Gastrocnemius medialis (tissue), 4 donors: Measurements from ENCODE around the gene RNF19B. TPM values are rescaled to one million over a fixed set of nuclear protein-coding genes. Genes with fewer than 3 reads are reported as not detected.

ENCODE experiments used
- ATAC-seq, 2 donors: fragments of 150-250 bp; one replicate each; pipeline ENCODE4 v1.9.1; 2016
- DNase-seq, 2 donors: peaks; one replicate each; pipeline ENCODE4 v3.0.0-alpha.2; 2019
- H3K27ac ChIP-seq, 4 donors: fragments of 200-600 bp; sonication (generic); 1 replicate in 1 of 4; 2 replicates in 3 of 4; pipeline ENCODE4 v1.5.1; 2016 to 2018; ENCODE audit warnings: mild to moderate bottlenecking in 2 of 4, moderate library complexity in 1 of 4
- H3K27me3 ChIP-seq, 3 donors: fragments of 200-600 bp; sonication (generic) in 2 of 3; 1 replicate in 1 of 3; 2 replicates in 2 of 3; pipeline versions ENCODE4 v1.5.1 to v1.6.0; 2016 to 2019; ENCODE audit warnings: mild to moderate bottlenecking in 1 of 3, moderate library complexity in 1 of 3
- H3K36me3 ChIP-seq, 2 donors: fragments of 200-600 bp; sonication (generic) in 1 of 2; one replicate each; pipeline ENCODE4 v1.5.1; 2017 to 2018
- H3K4me1 ChIP-seq, 2 donors: fragments of 200-600 bp; sonication (generic) in 1 of 2; one replicate each; pipeline ENCODE4 v1.5.1; 2016 to 2017; ENCODE audit warnings: mild to moderate bottlenecking in 2 of 2
- H3K4me3 ChIP-seq, 4 donors: fragments of 200-600 bp; sonication (generic) in 3 of 4; 1 replicate in 1 of 4; 2 replicates in 3 of 4; pipeline ENCODE4 v1.5.1; 2016 to 2019; ENCODE audit warnings: mild to moderate bottlenecking in 2 of 4
- H3K9me3 ChIP-seq, 3 donors: fragments of 200-600 bp; sonication (generic) in 2 of 3; 1 replicate in 1 of 3; 2 replicates in 2 of 3; pipeline ENCODE4 v1.5.1; 2016 to 2019
- POLR2A ChIP-seq, 2 donors: fragments of 450-650 bp; IDR thresholded peaks; one replicate each; pipeline ENCODE4 v1.6.1; 2017; ENCODE audit warnings: antibody characterized with exemption in 2 of 2, mild to moderate bottlenecking in 2 of 2, moderate library complexity in 2 of 2
- in situ Hi-C, 4 donors: fragments of 200-750 bp; cut with MboI; loops; one replicate each; pipeline versions ENCODE4 v1.15.0 to v1.8.0; 2017; ENCODE audit warnings: low sequenced_read_pairs in 4 of 4
- intact Hi-C: fragments of 100-400 bp; cut with DNase I; formaldehyde crosslinking; loops from one replicate; pipeline ENCODE4 v1.15.1; 2023; ENCODE audit warnings: low total_unique reads
- total RNA-seq, 4 donors: library from RNA; depleted of rRNA; stranded (reverse); fragments of >200 nt; gene quantifications; one replicate each; pipeline versions ENCODE4 v1.1.0 to v1.2.3, GENCODE V29; 2016
- TF ChIP-seq, protein P1 (sequence below), 5 experiments: fragments of 450-650 bp in 3 of 5; fragments of 200-600 bp in 2 of 5; sonication (generic) in 2 of 5; IDR thresholded peaks in 4 of 5; conservative IDR thresholded peaks in 1 of 5; 1 replicate in 4 of 5; 2 replicates in 1 of 5; pipeline ENCODE4 v1.5.1; 2016 to 2019; ENCODE audit warnings: antibody characterized with exemption in 5 of 5, mild to moderate bottlenecking in 3 of 5, moderate library complexity in 3 of 5

The RNF19B gene
- total RNA-seq, 4 donors from 2014 or later = 22.7 to 34.4 (median 28.6) TPM

DNA sequence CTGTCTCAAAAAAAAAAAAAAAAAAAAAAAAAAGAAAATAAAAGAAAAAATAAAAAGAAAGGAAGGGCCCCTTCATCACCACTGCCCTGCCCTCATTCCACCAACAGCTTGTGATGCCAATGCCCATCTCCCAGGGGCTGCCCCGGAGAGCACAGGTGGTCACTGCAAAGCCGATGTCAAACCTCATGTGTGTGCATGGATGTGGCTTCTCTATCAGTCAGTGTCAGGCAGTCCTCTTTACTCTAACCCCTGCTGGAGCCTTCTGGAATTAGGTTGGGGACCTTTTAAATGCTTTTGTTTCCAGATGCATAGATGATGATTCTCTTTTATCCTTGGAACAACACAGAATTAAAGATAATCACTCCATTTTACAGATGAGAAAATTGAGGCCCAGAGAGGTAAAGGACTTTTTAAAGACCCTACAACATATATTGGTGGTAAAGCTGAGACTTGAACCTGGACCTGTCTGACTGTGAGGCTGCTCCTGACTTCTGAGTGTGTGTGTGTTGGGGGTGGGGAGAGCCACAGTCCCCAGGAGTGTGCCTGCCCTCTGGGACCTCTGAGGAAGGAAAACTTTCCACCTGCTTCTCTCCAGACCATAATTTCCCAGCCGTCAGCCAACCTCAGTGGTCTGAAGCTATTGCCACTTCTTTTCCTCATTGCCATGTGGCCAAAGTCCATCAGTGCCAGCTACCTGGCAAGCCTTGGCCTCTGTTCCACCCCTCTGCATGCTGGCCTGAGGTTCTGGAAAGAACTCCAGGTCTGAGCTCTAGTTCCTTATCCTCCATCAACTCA lies 60.4 kb downstream of the RNF19B start:
- H3K27ac ChIP-seq = no peak overlapping the region
- no peaks in the 10 kb centered on the region for H3K9me3 ChIP-seq
- H3K4me1 ChIP-seq = peaks cover 0 to 6% of the 10 kb centered on the region in 2 donors
- DNase-seq (no peak), ATAC-seq (no peak)
- TF ChIP-seq, protein P1, sequence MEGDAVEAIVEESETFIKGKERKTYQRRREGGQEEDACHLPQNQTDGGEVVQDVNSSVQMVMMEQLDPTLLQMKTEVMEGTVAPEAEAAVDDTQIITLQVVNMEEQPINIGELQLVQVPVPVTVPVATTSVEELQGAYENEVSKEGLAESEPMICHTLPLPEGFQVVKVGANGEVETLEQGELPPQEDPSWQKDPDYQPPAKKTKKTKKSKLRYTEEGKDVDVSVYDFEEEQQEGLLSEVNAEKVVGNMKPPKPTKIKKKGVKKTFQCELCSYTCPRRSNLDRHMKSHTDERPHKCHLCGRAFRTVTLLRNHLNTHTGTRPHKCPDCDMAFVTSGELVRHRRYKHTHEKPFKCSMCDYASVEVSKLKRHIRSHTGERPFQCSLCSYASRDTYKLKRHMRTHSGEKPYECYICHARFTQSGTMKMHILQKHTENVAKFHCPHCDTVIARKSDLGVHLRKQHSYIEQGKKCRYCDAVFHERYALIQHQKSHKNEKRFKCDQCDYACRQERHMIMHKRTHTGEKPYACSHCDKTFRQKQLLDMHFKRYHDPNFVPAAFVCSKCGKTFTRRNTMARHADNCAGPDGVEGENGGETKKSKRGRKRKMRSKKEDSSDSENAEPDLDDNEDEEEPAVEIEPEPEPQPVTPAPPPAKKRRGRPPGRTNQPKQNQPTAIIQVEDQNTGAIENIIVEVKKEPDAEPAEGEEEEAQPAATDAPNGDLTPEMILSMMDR (IDR thresholded peaks at IDR 0.05 in 4 of 5, conservative IDR thresholded peaks at IDR 0.05 in 1 of 5) = no peak
- TF ChIP-seq POLR2A (IDR thresholded peaks at IDR 0.05) = no peak
- in situ Hi-C loops (no loop called here), intact Hi-C loops (no loop called here)
- H3K4me3 ChIP-seq = no peak overlapping the region
- peaks cover 8 to 9% (median 8%) of the 10 kb centered on the region in 3 donors for H3K27me3 ChIP-seq
- no peaks in the 10 kb centered on the region for H3K36me3 ChIP-seq

DNA sequence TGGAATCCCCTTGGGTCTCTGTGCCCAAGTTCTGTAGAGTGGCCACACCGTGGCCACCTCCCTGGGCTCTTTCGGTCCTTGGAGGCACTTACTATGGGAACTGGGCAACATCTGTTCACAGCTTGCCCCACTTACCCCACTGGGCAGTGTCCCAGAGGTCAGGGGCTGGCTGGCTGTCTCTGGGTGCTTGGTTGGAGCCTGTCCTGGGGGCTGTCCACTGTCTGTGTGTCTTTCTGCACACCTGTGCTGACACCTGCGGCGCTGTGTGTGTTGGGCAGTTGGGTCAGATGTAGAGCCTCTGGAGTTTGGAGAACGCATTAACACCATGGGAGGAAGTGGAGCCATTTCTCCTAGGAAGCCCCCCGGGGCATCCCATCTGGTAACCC lies 62.1 kb downstream of the RNF19B start:
- Histone ChIP-seq H3K27ac (no peak overlapping the region), H3K9me3 (no peaks in the 10 kb centered on the region), H3K4me3 (no peak overlapping the region), H3K4me1 (peaks cover 0 to 6% of the 10 kb centered on the region in 2 donors), H3K27me3 (peaks cover 8 to 9% (median 8%) of the 10 kb centered on the region in 3 donors), H3K36me3 (no peaks in the 10 kb centered on the region)
- TF ChIP-seq, protein P1 (IDR thresholded peaks at IDR 0.05 in 4 of 5, conservative IDR thresholded peaks at IDR 0.05 in 1 of 5) = no peak
- no peak for TF ChIP-seq POLR2A (IDR thresholded peaks at IDR 0.05)
- intact Hi-C loops (no loop called here), in situ Hi-C loops (no loop called here)
- ATAC-seq = no peak
- no peak for DNase-seq

DNA sequence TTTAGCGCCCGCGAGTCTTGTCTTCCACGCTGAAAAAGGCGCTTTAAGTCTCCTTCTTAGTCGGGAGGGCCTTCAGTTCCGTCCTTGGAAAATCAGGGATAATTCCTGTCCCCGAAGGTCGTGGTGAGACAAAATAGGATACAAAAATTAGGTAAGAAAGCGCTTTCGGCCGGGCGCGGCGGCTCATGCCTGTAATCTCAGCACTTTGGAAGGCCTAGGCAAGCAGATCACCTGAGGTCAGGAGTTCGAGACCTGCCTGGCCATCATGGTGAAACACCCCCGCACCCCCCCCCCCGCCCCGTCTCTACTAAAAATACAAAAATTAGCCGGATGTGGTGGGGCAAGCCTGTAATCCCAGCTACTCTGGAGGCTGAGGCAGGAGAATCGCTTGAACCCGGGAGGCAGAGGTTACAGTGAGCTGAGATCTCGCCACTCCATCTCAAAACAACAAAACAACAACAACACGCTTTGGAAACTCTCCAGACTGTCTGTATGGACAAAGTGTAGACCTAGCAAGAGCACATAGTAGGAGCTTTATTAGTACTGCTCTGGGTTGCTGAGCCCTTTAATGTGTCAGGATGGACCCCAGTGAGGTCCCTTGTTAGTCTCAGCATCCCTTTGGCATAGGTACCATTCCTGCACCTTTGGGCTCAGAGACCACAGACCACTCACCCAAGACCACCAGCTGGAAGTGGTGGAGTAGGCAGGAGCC lies 62.6 kb downstream of the RNF19B start:
- no peaks in the 10 kb centered on the region for H3K9me3 ChIP-seq
- no peaks in the 10 kb centered on the region for H3K36me3 ChIP-seq
- in situ Hi-C loops = no loop called here
- TF ChIP-seq, protein P1 (IDR thresholded peaks at IDR 0.05 in 4 of 5, conservative IDR thresholded peaks at IDR 0.05 in 1 of 5) = no peak
- no peak for TF ChIP-seq POLR2A (IDR thresholded peaks at IDR 0.05)
- H3K27me3 ChIP-seq = peaks cover 8 to 9% (median 8%) of the 10 kb centered on the region in 3 donors
- H3K4me1 ChIP-seq = peaks cover 0 to 6% of the 10 kb centered on the region in 2 donors
- peak overlapping the region; percentile 46 to 65 (median 58) for H3K4me3 ChIP-seq
- H3K27ac ChIP-seq = no peak overlapping the region
- ATAC-seq (no peak), DNase-seq (no peak)
- intact Hi-C loops = no loop called here

DNA sequence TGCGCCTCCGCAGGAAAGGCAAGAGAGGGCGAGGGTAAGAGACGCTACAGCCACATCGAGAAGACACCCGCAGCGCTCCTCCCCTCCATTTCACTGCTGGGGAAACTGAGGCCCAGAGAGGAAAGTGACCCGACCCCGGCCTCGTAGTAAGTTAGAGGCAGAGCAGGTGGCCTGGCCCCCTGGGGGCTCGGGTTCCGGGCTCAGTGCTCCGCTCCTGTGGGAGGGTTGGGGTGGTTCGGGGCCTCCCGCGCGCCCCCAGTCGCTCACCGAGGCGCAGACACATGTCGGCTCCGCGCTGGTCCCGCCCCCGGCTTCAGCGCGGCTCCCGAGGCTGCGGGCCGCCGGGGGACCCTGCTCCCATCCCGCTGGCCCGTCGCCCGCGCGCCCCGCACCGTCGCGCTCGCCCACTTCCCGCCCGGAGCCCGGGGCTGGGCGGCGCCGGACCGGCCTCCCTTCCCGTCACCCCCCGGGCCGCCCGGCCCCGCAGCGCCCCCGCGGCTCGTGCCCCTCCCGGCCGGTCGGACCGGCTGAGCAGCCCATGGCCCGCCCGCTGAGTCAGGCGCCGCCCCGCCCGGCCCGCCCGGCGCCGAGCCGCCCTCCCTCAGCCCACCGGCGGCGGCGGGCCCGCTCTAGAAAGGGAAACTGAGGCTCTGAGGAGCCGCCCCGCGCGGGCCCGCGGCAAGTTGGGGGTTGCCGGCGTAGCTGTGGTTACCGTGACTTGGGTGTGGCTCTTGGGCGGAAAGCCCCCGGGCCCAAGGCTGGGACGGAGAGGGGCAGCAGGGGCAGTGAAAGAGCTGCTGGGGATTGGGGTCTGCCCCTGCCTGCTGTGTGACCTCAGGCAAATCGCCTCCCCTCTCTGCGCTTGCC lies 63.4 kb downstream of the RNF19B start, which contains the start of gene TMEM54:
TMEM54 (minus strand) TSS at position 434 of the 867 bp plus-strand sequence; CDS start at position 283, 151 bp downstream.
- Histone ChIP-seq H3K4me3 (peak within 1 kb of the TSS; percentile 54 to 69 (median 62)), H3K27me3 (peaks cover 8 to 9% (median 8%) of the 10 kb centered on the region in 3 donors), H3K4me1 (peaks cover 0 to 6% of the 10 kb centered on the region in 2 donors), H3K27ac (peak within 1 kb of the TSS in 2 of 4 donors; percentile 2 to 33), H3K36me3 (no peaks in the 10 kb centered on the region), H3K9me3 (no peaks in the 10 kb centered on the region)
- TF ChIP-seq POLR2A (IDR thresholded peaks at IDR 0.05) = no peak
- TF ChIP-seq, protein P1 (IDR thresholded peaks at IDR 0.05 in 4 of 5, conservative IDR thresholded peaks at IDR 0.05 in 1 of 5) = no peak
- DNase-seq (no peak), ATAC-seq (peak; percentile 57 to 67)
- in situ Hi-C loops = no loop called here
- intact Hi-C loops = no loop called here
